ENCODE results near the gene FAM120AOS.

FAM120AOS gene

GRCh38 chr9:93458712-93459111 lies 5.3 kb upstream of the FAM120AOS start:
- Histone ChIP-seq H3K23ac (ENCODE audit: low read length) (no peak overlapping the region), H3K79me2 (ENCODE audit: control insufficient read depth, insufficient read depth, low read length, poor library complexity) (peaks cover 4% of the 10 kb centered on the region), H3K4me1 (ENCODE audit: control insufficient read depth in 1 of 2, insufficient read depth in 2 of 2, low read length in 2 of 2) (peaks cover 0 to 2% of the 10 kb centered on the region in 2 experiments), H3K27me3 (ENCODE audit: insufficient read depth, low read length) (no peaks in the 10 kb centered on the region), H2BK12ac (ENCODE audit: low read length) (no peak overlapping the region), H4K12ac (ENCODE audit: low read depth, low read length) (no peak overlapping the region), H3K36me3 (ENCODE audit: control insufficient read depth in 1 of 2, insufficient read depth in 2 of 2, low read length in 2 of 2) (no peaks in the 10 kb centered on the region), H2BK5ac (ENCODE audit: low read depth, low read length, poor library complexity) (no peak overlapping the region), H3K4me3 (ENCODE audit: low read depth, low read length) (no peak overlapping the region), H4K8ac (ENCODE audit: low read depth, low read length) (no peak overlapping the region), H3K4me2 (ENCODE audit: low read length) (no peak overlapping the region), H3K27ac (ENCODE audit: low read depth, low read length) (no peak overlapping the region), H2BK120ac (ENCODE audit: insufficient read depth, low read length, poor library complexity) (no peak overlapping the region), H3K18ac (ENCODE audit: low read length) (no peak overlapping the region), H4K91ac (ENCODE audit: low read depth, low read length) (no peak overlapping the region), H2AK5ac (ENCODE audit: low read length) (no peak overlapping the region), H3K4ac (ENCODE audit: low read depth, low read length) (no peak overlapping the region), H2AFZ (ENCODE audit: insufficient read depth, low read length, poor library complexity) (no peak overlapping the region), H3K9me3 (ENCODE audit: insufficient read depth, low read depth, low read length) (no peaks in the 10 kb centered on the region), H3K79me1 (ENCODE audit: low read length) (no peaks in the 10 kb centered on the region), H3K14ac (ENCODE audit: low read length) (no peak overlapping the region), H3K9ac (ENCODE audit: low read length) (no peak overlapping the region)
- WGBS (ENCODE audit: extremely low coverage, insufficient coverage, insufficient read length) = no CpG with 5 or more reads among the region's 4 CpGs
- no peak for DNase-seq

- Histone ChIP-seq H3K4me3 (ENCODE audit: low read depth, low read length) (no peak overlapping the region), H3K14ac (ENCODE audit: low read length) (no peak overlapping the region), H3K27ac (ENCODE audit: low read depth, low read length) (no peak overlapping the region), H3K4me1 (ENCODE audit: control insufficient read depth in 1 of 2, insufficient read depth in 2 of 2, low read length in 2 of 2) (peaks cover 0 to 2% of the 10 kb centered on the region in 2 experiments), H3K18ac (ENCODE audit: low read length) (no peak overlapping the region), H3K4me2 (ENCODE audit: low read length) (no peak overlapping the region), H4K8ac (ENCODE audit: low read depth, low read length) (no peak overlapping the region), H2AK5ac (ENCODE audit: low read length) (no peak overlapping the region), H2AFZ (ENCODE audit: insufficient read depth, low read length, poor library complexity) (no peak overlapping the region), H2BK120ac (ENCODE audit: insufficient read depth, low read length, poor library complexity) (no peak overlapping the region), H3K27me3 (ENCODE audit: insufficient read depth, low read length) (no peaks in the 10 kb centered on the region), H3K9ac (ENCODE audit: low read length) (no peak overlapping the region), H3K23ac (ENCODE audit: low read length) (no peak overlapping the region), H2BK5ac (ENCODE audit: low read depth, low read length, poor library complexity) (no peak overlapping the region), H3K79me1 (ENCODE audit: low read length) (peaks cover 7% of the 10 kb centered on the region), H2BK12ac (ENCODE audit: low read length) (no peak overlapping the region), H3K79me2 (ENCODE audit: control insufficient read depth, insufficient read depth, low read length, poor library complexity) (peaks cover 15% of the 10 kb centered on the region), H4K91ac (ENCODE audit: low read depth, low read length) (no peak overlapping the region), H3K9me3 (ENCODE audit: insufficient read depth, low read depth, low read length) (no peaks in the 10 kb centered on the region), H3K4ac (ENCODE audit: low read depth, low read length) (no peak overlapping the region), H3K36me3 (ENCODE audit: control insufficient read depth in 1 of 2, insufficient read depth in 2 of 2, low read length in 2 of 2) (no peaks in the 10 kb centered on the region), H4K12ac (ENCODE audit: low read depth, low read length) (no peak overlapping the region)
- no peak for DNase-seq
- WGBS (ENCODE audit: extremely low coverage, insufficient coverage, insufficient read length) = no CpG with 5 or more reads among the region's 1 CpG
Observed at GRCh38 chr9:93457006-93457405, 3.6 kb upstream of the FAM120AOS start.

GRCh38 chr9:93456504-93456903 lies 3.1 kb upstream of the FAM120AOS start:
- Histone ChIP-seq H2AK5ac (ENCODE audit: low read length) (no peak overlapping the region), H3K36me3 (ENCODE audit: control insufficient read depth in 1 of 2, insufficient read depth in 2 of 2, low read length in 2 of 2) (no peaks in the 10 kb centered on the region), H3K4me1 (ENCODE audit: control insufficient read depth in 1 of 2, insufficient read depth in 2 of 2, low read length in 2 of 2) (peaks cover 0 to 2% of the 10 kb centered on the region in 2 experiments), H3K27me3 (ENCODE audit: insufficient read depth, low read length) (no peaks in the 10 kb centered on the region), H3K9me3 (ENCODE audit: insufficient read depth, low read depth, low read length) (no peaks in the 10 kb centered on the region), H3K23ac (ENCODE audit: low read length) (no peak overlapping the region), H2AFZ (ENCODE audit: insufficient read depth, low read length, poor library complexity) (no peak overlapping the region), H4K8ac (ENCODE audit: low read depth, low read length) (no peak overlapping the region), H4K12ac (ENCODE audit: low read depth, low read length) (no peak overlapping the region), H3K4ac (ENCODE audit: low read depth, low read length) (peak overlapping the region; percentile 61), H4K91ac (ENCODE audit: low read depth, low read length) (no peak overlapping the region), H2BK5ac (ENCODE audit: low read depth, low read length, poor library complexity) (no peak overlapping the region), H3K27ac (ENCODE audit: low read depth, low read length) (no peak overlapping the region), H3K79me2 (ENCODE audit: control insufficient read depth, insufficient read depth, low read length, poor library complexity) (peaks cover 18% of the 10 kb centered on the region), H3K14ac (ENCODE audit: low read length) (no peak overlapping the region), H3K79me1 (ENCODE audit: low read length) (peaks cover 10% of the 10 kb centered on the region), H3K4me2 (ENCODE audit: low read length) (no peak overlapping the region), H3K18ac (ENCODE audit: low read length) (no peak overlapping the region), H2BK12ac (ENCODE audit: low read length) (no peak overlapping the region), H2BK120ac (ENCODE audit: insufficient read depth, low read length, poor library complexity) (no peak overlapping the region), H3K9ac (ENCODE audit: low read length) (no peak overlapping the region), H3K4me3 (ENCODE audit: low read depth, low read length) (no peak overlapping the region)
- no peak for DNase-seq
- WGBS (ENCODE audit: extremely low coverage, insufficient coverage, insufficient read length) = no CpG with 5 or more reads among the region's 2 CpGs

GRCh38 chr9:93456022-93456421 lies 2.6 kb upstream of the FAM120AOS start:
- Histone ChIP-seq H3K4ac (ENCODE audit: low read depth, low read length) (no peak overlapping the region), H3K4me3 (ENCODE audit: low read depth, low read length) (no peak overlapping the region), H3K79me2 (ENCODE audit: control insufficient read depth, insufficient read depth, low read length, poor library complexity) (peaks cover 21% of the 10 kb centered on the region), H2AK5ac (ENCODE audit: low read length) (no peak overlapping the region), H4K91ac (ENCODE audit: low read depth, low read length) (no peak overlapping the region), H3K79me1 (ENCODE audit: low read length) (peaks cover 13% of the 10 kb centered on the region), H2AFZ (ENCODE audit: insufficient read depth, low read length, poor library complexity) (no peak overlapping the region), H3K27ac (ENCODE audit: low read depth, low read length) (no peak overlapping the region), H3K4me2 (ENCODE audit: low read length) (no peak overlapping the region), H3K4me1 (ENCODE audit: control insufficient read depth in 1 of 2, insufficient read depth in 2 of 2, low read length in 2 of 2) (peaks cover 0 to 2% of the 10 kb centered on the region in 2 experiments), H4K8ac (ENCODE audit: low read depth, low read length) (no peak overlapping the region), H4K12ac (ENCODE audit: low read depth, low read length) (no peak overlapping the region), H3K27me3 (ENCODE audit: insufficient read depth, low read length) (no peaks in the 10 kb centered on the region), H2BK120ac (ENCODE audit: insufficient read depth, low read length, poor library complexity) (no peak overlapping the region), H3K23ac (ENCODE audit: low read length) (no peak overlapping the region), H3K18ac (ENCODE audit: low read length) (no peak overlapping the region), H3K14ac (ENCODE audit: low read length) (no peak overlapping the region), H3K9me3 (ENCODE audit: insufficient read depth, low read depth, low read length) (no peaks in the 10 kb centered on the region), H3K9ac (ENCODE audit: low read length) (no peak overlapping the region), H2BK12ac (ENCODE audit: low read length) (no peak overlapping the region), H2BK5ac (ENCODE audit: low read depth, low read length, poor library complexity) (no peak overlapping the region), H3K36me3 (ENCODE audit: control insufficient read depth in 1 of 2, insufficient read depth in 2 of 2, low read length in 2 of 2) (no peaks in the 10 kb centered on the region)
- WGBS (ENCODE audit: extremely low coverage, insufficient coverage, insufficient read length) = no CpG with 5 or more reads among the region's 1 CpG
- DNase-seq = no peak
